ENCODE results near the gene PHF21A.

The PHF21A gene

DNA sequence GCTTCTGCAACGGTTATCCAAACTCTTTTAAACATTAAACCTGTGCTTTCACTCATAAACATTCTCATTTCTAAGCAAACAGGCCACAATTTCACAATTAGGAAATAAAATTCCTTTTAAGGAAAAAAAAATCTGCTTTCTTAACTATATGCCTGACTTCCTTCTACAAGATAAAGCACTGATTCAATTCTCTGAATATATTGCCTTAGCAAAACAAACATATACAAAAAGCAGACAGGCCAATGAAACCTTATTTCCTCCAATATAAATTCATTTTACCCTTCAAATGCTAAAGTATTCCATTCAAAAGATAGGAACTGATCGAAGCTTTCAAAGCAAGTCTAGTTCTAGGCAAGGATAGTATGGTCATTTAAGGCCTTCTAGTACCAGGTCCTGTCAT is 76.7 kb downstream of the PHF21A start:
- no peak overlapping the region for H3K4me3 ChIP-seq (ENCODE audit: low read depth, low read length)
- no peak for DNase-seq (ENCODE audit: low read depth)
- TF ChIP-seq, protein P1, sequence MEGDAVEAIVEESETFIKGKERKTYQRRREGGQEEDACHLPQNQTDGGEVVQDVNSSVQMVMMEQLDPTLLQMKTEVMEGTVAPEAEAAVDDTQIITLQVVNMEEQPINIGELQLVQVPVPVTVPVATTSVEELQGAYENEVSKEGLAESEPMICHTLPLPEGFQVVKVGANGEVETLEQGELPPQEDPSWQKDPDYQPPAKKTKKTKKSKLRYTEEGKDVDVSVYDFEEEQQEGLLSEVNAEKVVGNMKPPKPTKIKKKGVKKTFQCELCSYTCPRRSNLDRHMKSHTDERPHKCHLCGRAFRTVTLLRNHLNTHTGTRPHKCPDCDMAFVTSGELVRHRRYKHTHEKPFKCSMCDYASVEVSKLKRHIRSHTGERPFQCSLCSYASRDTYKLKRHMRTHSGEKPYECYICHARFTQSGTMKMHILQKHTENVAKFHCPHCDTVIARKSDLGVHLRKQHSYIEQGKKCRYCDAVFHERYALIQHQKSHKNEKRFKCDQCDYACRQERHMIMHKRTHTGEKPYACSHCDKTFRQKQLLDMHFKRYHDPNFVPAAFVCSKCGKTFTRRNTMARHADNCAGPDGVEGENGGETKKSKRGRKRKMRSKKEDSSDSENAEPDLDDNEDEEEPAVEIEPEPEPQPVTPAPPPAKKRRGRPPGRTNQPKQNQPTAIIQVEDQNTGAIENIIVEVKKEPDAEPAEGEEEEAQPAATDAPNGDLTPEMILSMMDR (conservative IDR thresholded peaks at IDR 0.05; ENCODE audit: low read depth, low read length) = no peak

GRCh38 chr11:46039990-46040389 is 81.3 kb downstream of the PHF21A start:
- TF ChIP-seq, protein P1 (conservative IDR thresholded peaks at IDR 0.05; ENCODE audit: low read depth, low read length) = no peak
- DNase-seq (ENCODE audit: low read depth) = peak; percentile 81
- no peak overlapping the region for H3K4me3 ChIP-seq (ENCODE audit: low read depth, low read length)

- TF ChIP-seq, protein P1 (conservative IDR thresholded peaks at IDR 0.05; ENCODE audit: low read depth, low read length) = no peak
- no peak overlapping the region for H3K4me3 ChIP-seq (ENCODE audit: low read depth, low read length)
- no peak for DNase-seq (ENCODE audit: low read depth)
Measured at GRCh38 chr11:46038529-46038928, 82.7 kb downstream of the PHF21A start.

GRCh38 chr11:46036969-46037368 is 84.3 kb downstream of the PHF21A start:
- H3K4me3 ChIP-seq (ENCODE audit: low read depth, low read length) = no peak overlapping the region
- DNase-seq (ENCODE audit: low read depth) = no peak
- TF ChIP-seq, protein P1 (conservative IDR thresholded peaks at IDR 0.05; ENCODE audit: low read depth, low read length) = no peak

GRCh38 chr11:46036009-46036408 is 85.2 kb downstream of the PHF21A start:
- DNase-seq (ENCODE audit: low read depth) = no peak
- TF ChIP-seq, protein P1 (conservative IDR thresholded peaks at IDR 0.05; ENCODE audit: low read depth, low read length) = no peak
- no peak overlapping the region for H3K4me3 ChIP-seq (ENCODE audit: low read depth, low read length)

DNA sequence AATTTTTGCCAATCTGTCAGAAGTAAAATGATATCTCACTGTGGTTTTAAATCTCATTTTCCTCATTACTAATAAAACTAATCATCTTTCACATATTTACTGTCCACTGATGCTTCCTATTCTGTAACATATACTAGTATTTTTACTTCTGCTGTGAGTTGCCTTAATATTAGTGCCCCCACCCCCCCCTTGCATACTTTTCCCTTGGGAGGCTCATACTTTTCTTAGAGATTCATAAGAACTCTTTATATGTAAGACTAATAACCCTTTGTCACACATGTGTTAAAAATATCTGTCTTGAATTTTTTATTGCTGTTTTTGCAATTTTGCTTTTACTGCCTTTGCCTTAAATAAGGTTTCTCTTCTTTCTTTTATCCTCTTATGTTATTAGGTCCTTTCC is 87.2 kb downstream of the PHF21A start:
- TF ChIP-seq, protein P1 (conservative IDR thresholded peaks at IDR 0.05; ENCODE audit: low read depth, low read length) = no peak
- DNase-seq (ENCODE audit: low read depth) = no peak
- H3K4me3 ChIP-seq (ENCODE audit: low read depth, low read length) = no peak overlapping the region

DNA sequence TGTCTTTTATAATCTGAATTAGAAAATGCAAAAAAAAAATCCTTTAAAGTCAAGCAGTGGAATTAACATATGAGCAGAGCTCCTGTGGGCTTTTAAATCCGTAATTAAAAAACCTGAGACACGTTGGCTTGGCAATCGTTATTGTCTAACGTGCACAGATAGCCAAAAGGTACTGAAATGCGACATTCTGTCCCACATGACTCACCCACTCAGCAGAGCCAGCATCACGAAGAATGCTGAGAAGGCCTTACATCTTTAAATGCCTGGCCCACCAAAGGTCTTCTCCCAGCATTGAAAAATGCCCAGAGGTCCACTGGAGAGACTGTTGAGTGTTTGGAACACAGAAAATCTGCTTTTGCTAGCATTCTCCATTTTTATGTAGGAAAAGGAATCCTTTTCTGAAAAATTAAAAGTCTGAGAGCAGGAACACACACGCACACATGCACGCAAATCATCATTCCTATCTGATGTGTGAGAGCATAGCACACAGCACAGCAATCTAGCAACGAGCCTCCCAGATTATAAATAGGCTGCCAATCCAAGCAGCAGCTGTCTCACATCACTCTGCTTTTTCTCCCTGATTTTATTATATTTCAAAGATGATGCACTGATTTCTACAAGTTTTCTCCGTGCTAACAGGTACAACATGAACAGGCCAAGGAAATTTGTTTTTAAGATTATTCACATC is 94.5 kb downstream of the PHF21A start:
- no peak overlapping the region for H3K4me3 ChIP-seq (ENCODE audit: low read depth, low read length)
- DNase-seq (ENCODE audit: low read depth) = peak; percentile 33
- TF ChIP-seq, protein P1 (conservative IDR thresholded peaks at IDR 0.05; ENCODE audit: low read depth, low read length) = no peak

Measured in choroid plexus epithelial cell (primary cell).